GOT3 (cell line): Measurements from ENCODE around the gene PDE4D.
"Not testable (repeated sequence)": the region's sequence is repeated elsewhere in the genome, so short reads cannot be mapped to it uniquely, and the experiment has no call there.

Experiments used
- DNase-seq: peaks from one replicate; lab custom pipeline; 2025; ENCODE audit warnings: mixed read lengths; lab: John Stamatoyannopoulos, UW

The PDE4D gene

GRCh38 chr5:59607138-59607765 is 286.3 kb downstream of the PDE4D start:
- no peak for DNase-seq

GRCh38 chr5:59605915-59606314 is 287.6 kb downstream of the PDE4D start:
- DNase-seq: no peak

GRCh38 chr5:59604111-59604510 is 289.4 kb downstream of the PDE4D start:
- DNase-seq: no peak

- no peak for DNase-seq
Observed at GRCh38 chr5:59600998-59601397, 292.5 kb downstream of the PDE4D start.

GRCh38 chr5:59600153-59600552 is 293.4 kb downstream of the PDE4D start:
- DNase-seq: no peak

GRCh38 chr5:59599729-59600128 is 293.8 kb downstream of the PDE4D start:
- no peak for DNase-seq

GRCh38 chr5:59598547-59598874 is 295.0 kb downstream of the PDE4D start:
- no peak for DNase-seq

GRCh38 chr5:59597690-59598546 is 295.6 kb downstream of the PDE4D start:
- DNase-seq: no peak

- no peak for DNase-seq
Observed at GRCh38 chr5:59596586-59597350, 296.8 kb downstream of the PDE4D start.

- DNase-seq: not testable (repeated sequence)
Observed at GRCh38 chr5:59594118-59594517, 299.4 kb downstream of the PDE4D start.

GRCh38 chr5:59593439-59594007 is 300.0 kb downstream of the PDE4D start:
- DNase-seq: no peak

- DNase-seq: no peak
Observed at GRCh38 chr5:59592101-59592500, 301.4 kb downstream of the PDE4D start.

GRCh38 chr5:59591162-59591561 is 302.4 kb downstream of the PDE4D start:
- no peak for DNase-seq

- no peak for DNase-seq
Observed at GRCh38 chr5:59588922-59589321, 304.6 kb downstream of the PDE4D start.

GRCh38 chr5:59587489-59588337 is 305.8 kb downstream of the PDE4D start:
- DNase-seq: peak; percentile 19

- DNase-seq: no peak
Observed at GRCh38 chr5:59586841-59587240, 306.7 kb downstream of the PDE4D start.

GRCh38 chr5:59584858-59585846 is 308.4 kb downstream of the PDE4D start:
- no peak for DNase-seq

GRCh38 chr5:59583810-59584562 is 309.5 kb downstream of the PDE4D start:
- no peak for DNase-seq

GRCh38 chr5:59583151-59583809 is 310.2 kb downstream of the PDE4D start:
- no peak for DNase-seq
